OCI-LY7 (cell line): Measurements from ENCODE around the gene AOAH.

Experiments
- CTCF ChIP-seq: fragments of 200-600 bp; sonication (generic); conservative IDR thresholded peaks from 2 replicates; pipeline ENCODE4 v1.5.1; 2014; ENCODE audit warnings: mild to moderate bottlenecking, antibody characterized with exemption, low read length, moderate library complexity, mixed read lengths
- EZH2phosphoT487 ChIP-seq: fragments of 200-600 bp; sonication (generic); IDR thresholded peaks from 2 replicates; pipeline ENCODE4 v1.6.1; 2018; ENCODE audit warnings: low read depth, borderline replicate concordance, mild to moderate bottlenecking, mixed run types, antibody characterized with exemption, low read length, moderate library complexity, mixed read lengths

- TF ChIP-seq CTCF: no peak
- TF ChIP-seq EZH2phosphoT487: no peak
Measured at GRCh38 chr7:36523371-36524101, 200.8 kb downstream of the AOAH start.
